Measurements from ENCODE around the gene TSKU. TPM values are rescaled to one million over a fixed set of nuclear protein-coding genes. Genes with fewer than 3 reads are reported as not detected.

TSKU gene
- total RNA-seq, 1 donor from 2014 or later, result 42.3 TPM

DNA sequence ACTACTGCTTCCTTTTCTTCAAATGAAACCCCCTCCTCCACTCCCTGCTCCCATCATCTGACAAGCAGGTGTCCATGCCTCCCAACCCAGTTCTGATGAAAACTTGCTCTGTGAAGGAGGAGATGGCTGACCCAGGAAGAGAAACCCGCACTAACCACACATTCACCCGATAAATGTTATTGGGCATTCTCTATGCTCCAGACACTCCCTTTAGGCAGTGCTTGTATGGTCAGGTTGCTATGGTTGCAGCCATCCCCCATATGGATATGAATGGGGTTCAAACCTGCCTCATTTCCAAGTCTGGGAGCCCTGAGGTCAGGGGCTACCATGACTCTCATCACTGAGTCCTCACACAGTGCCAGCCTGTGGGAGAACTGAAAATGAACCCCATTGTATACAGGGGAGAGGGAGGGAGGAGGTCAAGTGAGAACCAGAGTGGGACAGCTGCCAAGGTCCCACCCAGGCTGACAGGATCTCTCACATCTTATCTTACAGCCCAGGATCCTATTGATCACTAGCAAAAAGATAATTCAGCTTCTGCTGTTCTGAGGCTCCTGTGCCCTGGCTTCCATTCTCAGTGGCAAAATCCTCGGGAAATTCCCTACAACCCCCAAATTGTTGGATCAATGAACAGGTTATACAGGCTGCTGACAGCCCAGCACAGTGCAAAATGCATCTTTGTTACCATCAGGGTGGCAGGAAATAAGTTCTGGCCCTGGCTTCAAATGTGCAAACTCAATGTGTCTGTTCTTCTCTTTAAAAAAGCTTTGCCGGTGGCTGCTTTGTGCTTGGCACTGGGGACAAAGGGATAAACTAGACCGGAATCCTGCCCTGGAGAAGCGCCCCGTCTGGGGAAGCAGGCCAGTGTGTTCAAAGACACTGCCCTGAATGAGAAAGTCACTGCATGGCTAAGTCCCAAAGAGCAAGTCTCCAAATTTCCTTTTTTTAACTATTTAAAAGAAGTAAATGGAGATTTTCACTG is 54.8 kb downstream of the TSKU start:
- Mint-ChIP-seq H3K27me3 (ENCODE audit: low read depth) (peaks cover 25% of the 10 kb centered on the region), H3K27ac (ENCODE audit: unreplicated experiment) (no peak overlapping the region), H3K4me1 (ENCODE audit: low read depth) (peaks cover 3% of the 10 kb centered on the region), H3K4me3 (ENCODE audit: unreplicated experiment) (no peak overlapping the region), H3K9me3 (ENCODE audit: low read depth) (no peaks in the 10 kb centered on the region), H3K36me3 (ENCODE audit: low read depth) (no peaks in the 10 kb centered on the region)
- no peak for DNase-seq (ENCODE audit: low spot score)
- TF ChIP-seq, protein P1, sequence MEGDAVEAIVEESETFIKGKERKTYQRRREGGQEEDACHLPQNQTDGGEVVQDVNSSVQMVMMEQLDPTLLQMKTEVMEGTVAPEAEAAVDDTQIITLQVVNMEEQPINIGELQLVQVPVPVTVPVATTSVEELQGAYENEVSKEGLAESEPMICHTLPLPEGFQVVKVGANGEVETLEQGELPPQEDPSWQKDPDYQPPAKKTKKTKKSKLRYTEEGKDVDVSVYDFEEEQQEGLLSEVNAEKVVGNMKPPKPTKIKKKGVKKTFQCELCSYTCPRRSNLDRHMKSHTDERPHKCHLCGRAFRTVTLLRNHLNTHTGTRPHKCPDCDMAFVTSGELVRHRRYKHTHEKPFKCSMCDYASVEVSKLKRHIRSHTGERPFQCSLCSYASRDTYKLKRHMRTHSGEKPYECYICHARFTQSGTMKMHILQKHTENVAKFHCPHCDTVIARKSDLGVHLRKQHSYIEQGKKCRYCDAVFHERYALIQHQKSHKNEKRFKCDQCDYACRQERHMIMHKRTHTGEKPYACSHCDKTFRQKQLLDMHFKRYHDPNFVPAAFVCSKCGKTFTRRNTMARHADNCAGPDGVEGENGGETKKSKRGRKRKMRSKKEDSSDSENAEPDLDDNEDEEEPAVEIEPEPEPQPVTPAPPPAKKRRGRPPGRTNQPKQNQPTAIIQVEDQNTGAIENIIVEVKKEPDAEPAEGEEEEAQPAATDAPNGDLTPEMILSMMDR (IDR thresholded peaks at IDR 0.05), result no peak

DNA sequence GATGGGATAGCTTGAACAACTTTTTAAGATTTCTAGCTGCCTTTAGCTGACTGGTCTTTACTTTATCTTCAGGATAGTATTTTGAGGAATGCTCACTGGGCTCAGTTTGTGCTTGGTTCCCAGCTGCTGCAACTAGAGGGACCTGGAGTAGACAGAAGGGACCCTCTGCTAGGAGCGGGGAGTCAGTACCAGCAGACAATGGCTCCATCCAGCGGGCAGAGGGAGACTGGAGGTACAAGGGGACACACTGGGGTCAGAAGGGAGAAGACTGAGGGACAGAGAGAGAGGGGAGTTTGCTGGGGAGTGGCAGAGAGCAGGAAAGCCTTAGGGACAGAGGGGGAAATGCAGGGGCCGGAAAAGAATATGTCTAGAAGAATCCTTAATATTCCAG is 55.5 kb downstream of the TSKU start:
- peaks cover 25% of the 10 kb centered on the region for H3K27me3 Mint-ChIP-seq (ENCODE audit: low read depth)
- TF ChIP-seq, protein P1 (IDR thresholded peaks at IDR 0.05), result peak; percentile 63
- H3K4me3 Mint-ChIP-seq (ENCODE audit: unreplicated experiment), result no peak overlapping the region
- no peaks in the 10 kb centered on the region for H3K9me3 Mint-ChIP-seq (ENCODE audit: low read depth)
- no peaks in the 10 kb centered on the region for H3K36me3 Mint-ChIP-seq (ENCODE audit: low read depth)
- peaks cover 3% of the 10 kb centered on the region for H3K4me1 Mint-ChIP-seq (ENCODE audit: low read depth)
- no peak overlapping the region for H3K27ac Mint-ChIP-seq (ENCODE audit: unreplicated experiment)
- DNase-seq (ENCODE audit: low spot score), result no peak

DNA sequence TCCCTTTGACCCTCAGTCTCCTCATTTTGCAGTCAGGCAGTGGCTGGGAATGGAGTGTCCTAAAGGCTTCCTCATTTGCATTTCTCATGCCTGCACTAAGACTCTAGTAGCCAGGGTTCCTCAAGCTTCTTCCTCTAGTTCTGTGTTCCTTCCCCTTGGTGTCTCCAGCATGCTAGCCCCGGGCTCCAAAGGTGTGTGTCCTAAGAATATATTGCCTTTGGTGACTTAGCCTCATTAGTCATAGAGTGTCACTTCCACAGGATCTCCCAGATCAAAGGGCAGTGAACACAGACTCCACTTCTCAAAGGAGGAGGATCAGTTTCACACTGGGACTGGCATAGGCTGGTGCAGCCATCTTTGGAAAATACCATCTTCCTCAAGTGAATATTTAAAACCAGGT is 56.2 kb downstream of the TSKU start:
- Mint-ChIP-seq H3K36me3 (ENCODE audit: low read depth) (no peaks in the 10 kb centered on the region), H3K9me3 (ENCODE audit: low read depth) (no peaks in the 10 kb centered on the region), H3K4me3 (ENCODE audit: unreplicated experiment) (no peak overlapping the region), H3K4me1 (ENCODE audit: low read depth) (peaks cover 3% of the 10 kb centered on the region), H3K27ac (ENCODE audit: unreplicated experiment) (no peak overlapping the region), H3K27me3 (ENCODE audit: low read depth) (peaks cover 25% of the 10 kb centered on the region)
- DNase-seq (ENCODE audit: low spot score), result no peak
- TF ChIP-seq, protein P1 (IDR thresholded peaks at IDR 0.05), result no peak

DNA sequence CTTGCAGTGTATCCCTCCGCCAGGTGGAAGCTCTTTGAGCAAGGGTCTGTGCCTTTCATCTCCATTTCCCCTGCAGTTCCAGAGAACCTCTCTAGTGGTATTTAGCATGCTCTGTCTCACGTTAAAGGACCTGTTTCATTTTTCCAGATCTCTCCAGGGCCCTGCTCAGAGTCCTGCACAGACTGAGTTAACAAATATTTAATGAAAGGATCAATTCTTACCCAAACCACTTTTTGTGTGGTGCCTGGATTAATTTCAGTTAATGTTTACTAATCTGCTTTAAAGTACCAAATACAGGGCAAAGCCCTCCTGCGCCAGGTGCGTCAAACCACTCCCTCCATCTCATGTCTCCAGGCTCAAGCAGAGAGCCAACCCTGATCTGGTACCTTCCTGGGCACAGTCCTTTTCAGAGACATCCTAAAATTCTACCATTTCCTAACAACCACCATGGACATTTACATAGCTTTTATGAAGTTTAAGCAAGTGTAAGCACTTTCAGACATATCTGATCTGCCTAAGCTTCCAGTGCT is 58.8 kb downstream of the TSKU start:
- TF ChIP-seq, protein P1 (IDR thresholded peaks at IDR 0.05), result no peak
- peaks cover 25% of the 10 kb centered on the region for H3K27me3 Mint-ChIP-seq (ENCODE audit: low read depth)
- H3K36me3 Mint-ChIP-seq (ENCODE audit: low read depth), result no peaks in the 10 kb centered on the region
- no peaks in the 10 kb centered on the region for H3K9me3 Mint-ChIP-seq (ENCODE audit: low read depth)
- no peak overlapping the region for H3K27ac Mint-ChIP-seq (ENCODE audit: unreplicated experiment)
- peaks cover 3% of the 10 kb centered on the region for H3K4me1 Mint-ChIP-seq (ENCODE audit: low read depth)
- H3K4me3 Mint-ChIP-seq (ENCODE audit: unreplicated experiment), result no peak overlapping the region
- no peak for DNase-seq (ENCODE audit: low spot score)

DNA sequence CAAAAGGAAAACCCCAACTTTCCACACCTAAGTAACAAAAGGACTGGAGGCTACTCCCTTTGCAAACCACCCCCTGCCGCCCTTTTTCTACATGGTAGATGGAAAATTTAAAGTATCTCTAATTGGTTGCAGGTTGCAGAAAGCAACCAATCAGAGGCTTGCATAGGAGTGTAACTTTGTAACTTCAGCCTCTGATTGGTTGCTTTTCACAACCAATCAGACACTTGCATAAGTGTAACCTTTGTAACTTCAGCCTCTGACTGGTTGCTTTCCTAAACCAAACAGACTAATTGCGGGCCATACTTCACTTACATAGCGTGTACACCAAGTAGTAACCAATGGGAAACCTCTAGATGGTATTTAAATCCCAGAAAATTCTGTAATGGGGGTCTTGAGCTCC is 60.8 kb downstream of the TSKU start:
- peaks cover 27% of the 10 kb centered on the region for H3K27me3 Mint-ChIP-seq (ENCODE audit: low read depth)
- no peak overlapping the region for H3K27ac Mint-ChIP-seq (ENCODE audit: unreplicated experiment)
- no peak overlapping the region for H3K4me3 Mint-ChIP-seq (ENCODE audit: unreplicated experiment)
- no peaks in the 10 kb centered on the region for H3K9me3 Mint-ChIP-seq (ENCODE audit: low read depth)
- TF ChIP-seq, protein P1 (IDR thresholded peaks at IDR 0.05), result no peak
- peaks cover 6% of the 10 kb centered on the region for H3K4me1 Mint-ChIP-seq (ENCODE audit: low read depth)
- H3K36me3 Mint-ChIP-seq (ENCODE audit: low read depth), result no peaks in the 10 kb centered on the region
- DNase-seq (ENCODE audit: low spot score), result no peak
